C4-2B (cell line): ENCODE results near the gene ASIC2.

ENCODE experiments used
- H3K27ac ChIP-seq: fragments of 450-650 bp; 2 replicates; pipeline ENCODE4 v1.5.1; 2017
- ZFX ChIP-seq: fragments of 450-650 bp; IDR thresholded peaks from 2 replicates; pipeline ENCODE4 v1.6.1; 2017
- TF ChIP-seq, protein P1 (sequence below): fragments of 450-650 bp; conservative IDR thresholded peaks from 2 replicates; pipeline ENCODE4 v1.5.1; 2017; ENCODE audit warnings: mild to moderate bottlenecking

Gene ASIC2

DNA sequence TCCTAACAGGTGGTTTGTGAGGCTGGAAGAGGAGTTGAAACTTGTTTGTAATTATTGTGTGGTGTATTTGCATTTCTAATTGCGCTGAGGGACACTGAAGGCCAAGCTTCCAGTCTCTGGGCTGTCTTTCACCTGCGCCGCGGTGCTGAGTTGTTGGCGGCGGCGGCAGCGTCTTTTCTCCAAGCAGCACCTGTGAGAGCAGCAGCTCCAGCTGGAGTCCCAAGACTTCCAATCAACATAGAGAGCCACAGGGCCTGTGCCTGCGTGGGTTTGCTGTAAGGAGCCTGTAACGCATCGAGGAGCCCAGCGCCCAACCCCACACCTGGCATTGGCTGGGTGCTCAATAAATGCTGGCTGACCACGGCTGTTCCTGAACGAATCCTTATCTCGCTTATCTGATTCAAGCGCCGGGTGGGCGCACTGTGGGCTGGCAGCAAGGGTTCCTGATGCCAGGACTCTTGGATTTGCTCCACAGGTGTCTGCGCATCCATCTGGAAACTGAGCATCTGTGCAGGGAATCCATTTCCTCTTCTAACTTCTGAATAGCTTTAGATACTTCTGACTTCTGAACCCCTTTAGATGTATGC, 138.1 kb downstream of the ASIC2 start:
- H3K27ac ChIP-seq, result no peak overlapping the region
- no peak for TF ChIP-seq ZFX
- TF ChIP-seq, protein P1, sequence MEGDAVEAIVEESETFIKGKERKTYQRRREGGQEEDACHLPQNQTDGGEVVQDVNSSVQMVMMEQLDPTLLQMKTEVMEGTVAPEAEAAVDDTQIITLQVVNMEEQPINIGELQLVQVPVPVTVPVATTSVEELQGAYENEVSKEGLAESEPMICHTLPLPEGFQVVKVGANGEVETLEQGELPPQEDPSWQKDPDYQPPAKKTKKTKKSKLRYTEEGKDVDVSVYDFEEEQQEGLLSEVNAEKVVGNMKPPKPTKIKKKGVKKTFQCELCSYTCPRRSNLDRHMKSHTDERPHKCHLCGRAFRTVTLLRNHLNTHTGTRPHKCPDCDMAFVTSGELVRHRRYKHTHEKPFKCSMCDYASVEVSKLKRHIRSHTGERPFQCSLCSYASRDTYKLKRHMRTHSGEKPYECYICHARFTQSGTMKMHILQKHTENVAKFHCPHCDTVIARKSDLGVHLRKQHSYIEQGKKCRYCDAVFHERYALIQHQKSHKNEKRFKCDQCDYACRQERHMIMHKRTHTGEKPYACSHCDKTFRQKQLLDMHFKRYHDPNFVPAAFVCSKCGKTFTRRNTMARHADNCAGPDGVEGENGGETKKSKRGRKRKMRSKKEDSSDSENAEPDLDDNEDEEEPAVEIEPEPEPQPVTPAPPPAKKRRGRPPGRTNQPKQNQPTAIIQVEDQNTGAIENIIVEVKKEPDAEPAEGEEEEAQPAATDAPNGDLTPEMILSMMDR, result no peak

DNA sequence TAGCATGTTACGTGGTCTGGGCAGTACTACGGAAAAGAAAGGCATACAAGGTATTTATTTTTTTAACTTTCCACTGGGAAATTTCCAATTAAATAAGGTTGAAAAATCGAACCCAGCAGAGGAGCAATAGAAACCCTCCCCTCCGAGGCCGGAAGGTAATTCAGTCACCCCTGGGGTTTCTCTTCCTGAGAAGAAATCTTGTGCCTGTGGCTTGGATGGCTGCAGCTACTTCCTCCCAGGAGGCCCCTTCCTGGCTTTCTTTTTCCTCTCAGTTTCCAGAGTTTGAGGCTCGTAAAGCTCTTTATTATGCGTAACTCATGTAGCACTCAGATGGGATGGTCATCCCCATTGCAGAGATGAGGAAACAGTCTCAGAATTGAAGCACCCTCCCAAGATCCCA, 140.3 kb downstream of the ASIC2 start:
- TF ChIP-seq ZFX, result no peak
- TF ChIP-seq, protein P1, result no peak
- H3K27ac ChIP-seq, result no peak overlapping the region

DNA sequence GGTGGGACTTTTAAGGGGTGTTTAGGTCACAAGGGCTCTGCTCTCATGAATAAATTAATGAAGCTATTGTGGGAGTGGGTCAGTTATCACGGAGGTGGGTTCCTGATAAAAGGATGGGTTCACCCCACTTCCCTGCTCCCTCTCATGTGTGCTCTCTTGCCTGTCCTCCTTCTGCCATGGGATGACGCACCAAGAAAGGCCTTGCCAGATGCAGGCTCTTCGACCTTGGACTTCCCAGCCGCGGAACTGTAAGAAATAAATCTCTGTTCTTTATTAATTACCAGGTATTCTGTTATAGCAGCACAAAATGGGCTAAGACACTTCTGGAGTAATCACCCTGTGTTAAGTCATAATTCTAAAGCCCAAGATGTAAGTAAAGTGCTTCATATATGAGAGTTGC, 141.5 kb downstream of the ASIC2 start:
- no peak overlapping the region for H3K27ac ChIP-seq
- TF ChIP-seq, protein P1, result no peak
- TF ChIP-seq ZFX, result no peak

DNA sequence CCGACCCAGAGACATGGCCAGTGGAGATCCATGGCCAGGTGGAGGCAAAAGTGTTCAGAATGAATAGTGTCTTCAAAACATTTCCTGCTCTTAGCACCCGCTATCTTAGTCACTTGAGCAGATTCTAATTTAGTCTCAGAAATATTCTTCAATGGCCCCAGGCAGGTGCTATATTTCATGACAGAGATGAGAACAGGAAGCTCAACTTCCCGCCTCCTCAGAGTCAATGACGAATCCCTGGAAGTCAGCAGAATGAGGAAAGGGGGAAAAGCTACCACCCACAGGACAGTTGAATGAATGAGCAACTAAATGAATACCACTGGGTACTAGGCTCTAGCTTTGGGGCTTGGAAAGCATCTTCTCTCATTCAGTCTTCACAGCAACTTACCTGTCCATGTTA, 147.2 kb downstream of the ASIC2 start:
- H3K27ac ChIP-seq, result no peak overlapping the region
- TF ChIP-seq ZFX, result no peak
- TF ChIP-seq, protein P1, result no peak

DNA sequence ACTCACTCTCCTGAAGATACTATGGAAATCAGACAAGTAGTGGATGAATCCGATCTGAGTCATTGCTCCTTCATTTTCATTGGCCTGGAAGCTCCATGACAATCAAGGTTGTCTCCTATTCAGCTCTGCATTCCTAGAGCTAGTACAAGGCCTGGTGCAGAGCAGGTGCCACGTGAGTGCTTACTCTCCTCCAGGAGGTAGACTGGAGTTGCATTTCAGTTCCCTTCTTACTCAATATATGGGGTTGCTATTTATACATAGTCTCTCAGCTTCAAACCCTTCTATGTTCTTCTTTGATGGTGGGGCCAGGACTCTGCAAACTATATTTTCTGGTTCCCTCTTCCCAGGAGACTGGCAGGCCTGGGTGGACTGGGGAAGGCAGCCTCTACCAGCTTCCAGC, 148.3 kb downstream of the ASIC2 start:
- TF ChIP-seq ZFX, result no peak
- TF ChIP-seq, protein P1, result no peak
- no peak overlapping the region for H3K27ac ChIP-seq

DNA sequence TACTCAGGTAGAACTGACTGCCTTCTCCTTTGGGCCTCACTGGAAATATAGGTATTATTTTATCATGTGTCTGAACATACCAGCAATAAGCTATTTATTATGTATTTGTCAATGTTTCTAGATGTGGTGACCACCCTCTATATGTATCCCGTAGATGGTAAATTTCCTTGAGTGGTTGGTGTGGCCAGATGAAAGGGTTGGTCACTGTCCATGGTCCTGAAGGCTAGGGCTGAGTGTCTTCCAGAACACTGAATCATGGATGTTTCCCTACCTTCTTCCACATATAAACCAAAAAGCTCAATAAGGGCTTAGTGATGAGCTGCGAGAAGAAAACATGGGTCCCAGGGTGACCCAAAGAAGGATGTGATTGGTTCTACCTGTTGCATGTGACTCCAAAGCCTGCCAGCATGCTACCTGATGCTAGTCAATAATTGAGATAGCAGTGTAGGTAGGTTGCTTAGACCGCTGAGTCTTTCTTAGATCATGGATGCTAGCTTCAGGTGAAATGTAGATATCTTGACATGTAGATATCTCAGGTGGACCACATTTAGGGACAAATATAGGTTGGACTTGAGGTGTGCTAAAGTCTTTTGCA, 150.3 kb downstream of the ASIC2 start:
- TF ChIP-seq ZFX, result no peak
- TF ChIP-seq, protein P1, result no peak
- no peak overlapping the region for H3K27ac ChIP-seq

DNA sequence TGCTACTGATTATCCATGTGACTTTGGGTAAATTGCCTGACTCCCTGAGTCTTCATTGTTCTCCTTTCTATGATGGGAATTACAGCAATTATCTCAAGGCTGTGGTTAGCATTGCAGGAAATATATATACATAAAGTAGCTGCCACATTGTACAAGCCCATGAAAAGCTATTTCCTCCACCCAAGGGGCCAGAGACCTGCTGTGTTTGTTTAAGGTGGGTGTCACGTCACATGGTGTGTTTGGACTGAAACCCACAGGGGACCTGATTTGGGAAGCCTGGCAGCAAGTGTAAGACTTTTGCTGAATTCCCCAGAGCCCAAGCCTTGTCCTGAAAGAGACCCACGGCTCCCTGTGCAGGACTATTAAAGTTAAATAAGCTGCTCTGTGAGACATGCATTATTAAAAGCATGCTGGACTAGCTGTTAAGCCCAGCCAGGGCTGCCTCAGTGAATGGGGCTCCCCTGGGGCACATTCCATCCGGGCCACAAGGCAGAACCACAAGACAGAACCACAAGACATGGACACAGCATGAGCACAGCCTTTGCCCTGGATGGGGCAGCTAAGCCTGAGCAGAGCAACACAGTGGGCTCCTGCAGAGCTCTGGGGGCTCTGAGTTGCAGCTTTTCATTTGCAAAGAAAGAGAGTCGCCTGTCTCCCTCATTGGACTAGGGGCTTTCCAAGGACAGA, 152.5 kb downstream of the ASIC2 start:
- no peak overlapping the region for H3K27ac ChIP-seq
- no peak for TF ChIP-seq ZFX
- TF ChIP-seq, protein P1, result no peak
